Neural progenitor cell (in vitro differentiated cells): Measurements from ENCODE around the gene HSPA12A.

Experiments
- EZH2 ChIP-seq: fragments of 200-600 bp; sonication (generic); IDR thresholded peaks from 2 replicates; pipeline ENCODE4 v1.6.1; 2017; ENCODE audit warnings: antibody characterized with exemption, mild to moderate bottlenecking, moderate library complexity
- TF ChIP-seq, protein P1 (sequence below): fragments of 200-600 bp; sonication (generic); IDR thresholded peaks from 2 replicates; pipeline ENCODE4 v1.5.1; 2017; ENCODE audit warnings: antibody characterized with exemption, mild to moderate bottlenecking

DNA sequence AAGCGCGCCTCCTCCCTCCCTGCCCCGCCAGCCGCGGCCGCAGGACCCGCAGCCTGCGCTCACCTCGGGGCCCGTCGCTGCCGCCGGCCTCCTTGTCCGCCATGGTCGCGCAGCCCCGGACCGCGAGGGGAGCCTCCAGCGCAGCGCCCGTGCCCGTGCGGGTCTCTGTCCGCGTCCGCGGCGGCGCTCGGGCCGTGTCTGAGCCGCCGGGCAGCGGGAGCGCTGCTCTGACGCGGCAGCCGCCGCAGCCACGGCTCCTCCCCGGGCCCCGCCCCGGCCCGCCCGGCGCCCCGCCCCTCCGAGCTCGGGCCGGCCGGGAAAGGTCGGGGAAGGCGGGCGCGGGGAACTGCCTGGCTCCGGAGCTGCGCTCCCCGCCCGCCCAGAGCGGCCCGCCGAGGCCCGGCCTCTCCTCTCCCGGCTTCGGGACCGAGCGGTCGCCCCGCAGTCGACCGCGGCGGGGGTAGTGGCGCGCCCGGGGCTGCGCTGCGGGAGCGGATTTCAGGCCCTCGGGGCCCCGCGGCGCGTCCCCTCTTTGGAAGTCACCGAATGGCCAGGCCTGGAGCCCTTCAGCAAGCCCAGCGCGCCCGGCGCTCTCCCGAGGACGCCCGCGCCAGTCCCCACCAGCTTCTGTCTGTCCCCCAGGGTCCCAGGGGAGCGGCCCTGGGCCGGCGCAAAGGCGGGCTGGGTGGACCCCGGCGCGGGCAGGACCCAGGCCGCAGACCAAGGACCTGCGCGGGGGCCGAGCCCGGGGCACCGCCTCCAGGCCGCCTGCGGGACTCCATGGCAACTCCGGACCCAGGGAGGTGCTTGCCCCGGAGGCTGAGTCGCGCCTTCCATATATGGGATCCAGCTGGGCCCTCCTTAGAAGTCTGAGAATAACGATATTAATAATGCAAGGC lies at the start of gene HSPA12A:
- TF ChIP-seq, protein P1, sequence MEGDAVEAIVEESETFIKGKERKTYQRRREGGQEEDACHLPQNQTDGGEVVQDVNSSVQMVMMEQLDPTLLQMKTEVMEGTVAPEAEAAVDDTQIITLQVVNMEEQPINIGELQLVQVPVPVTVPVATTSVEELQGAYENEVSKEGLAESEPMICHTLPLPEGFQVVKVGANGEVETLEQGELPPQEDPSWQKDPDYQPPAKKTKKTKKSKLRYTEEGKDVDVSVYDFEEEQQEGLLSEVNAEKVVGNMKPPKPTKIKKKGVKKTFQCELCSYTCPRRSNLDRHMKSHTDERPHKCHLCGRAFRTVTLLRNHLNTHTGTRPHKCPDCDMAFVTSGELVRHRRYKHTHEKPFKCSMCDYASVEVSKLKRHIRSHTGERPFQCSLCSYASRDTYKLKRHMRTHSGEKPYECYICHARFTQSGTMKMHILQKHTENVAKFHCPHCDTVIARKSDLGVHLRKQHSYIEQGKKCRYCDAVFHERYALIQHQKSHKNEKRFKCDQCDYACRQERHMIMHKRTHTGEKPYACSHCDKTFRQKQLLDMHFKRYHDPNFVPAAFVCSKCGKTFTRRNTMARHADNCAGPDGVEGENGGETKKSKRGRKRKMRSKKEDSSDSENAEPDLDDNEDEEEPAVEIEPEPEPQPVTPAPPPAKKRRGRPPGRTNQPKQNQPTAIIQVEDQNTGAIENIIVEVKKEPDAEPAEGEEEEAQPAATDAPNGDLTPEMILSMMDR: no peak
- no peak for TF ChIP-seq EZH2
